ENCODE data around the gene PGC.

PGC gene

GRCh38 chr6:41693281-41694240, 53.6 kb downstream of the PGC start:
- no peak for DNase-seq

- DNase-seq, result no peak
Measured at GRCh38 chr6:41692730-41693129, 54.5 kb downstream of the PGC start.

- no peak for DNase-seq
Measured at GRCh38 chr6:41692080-41692675, 55.0 kb downstream of the PGC start.

DNA sequence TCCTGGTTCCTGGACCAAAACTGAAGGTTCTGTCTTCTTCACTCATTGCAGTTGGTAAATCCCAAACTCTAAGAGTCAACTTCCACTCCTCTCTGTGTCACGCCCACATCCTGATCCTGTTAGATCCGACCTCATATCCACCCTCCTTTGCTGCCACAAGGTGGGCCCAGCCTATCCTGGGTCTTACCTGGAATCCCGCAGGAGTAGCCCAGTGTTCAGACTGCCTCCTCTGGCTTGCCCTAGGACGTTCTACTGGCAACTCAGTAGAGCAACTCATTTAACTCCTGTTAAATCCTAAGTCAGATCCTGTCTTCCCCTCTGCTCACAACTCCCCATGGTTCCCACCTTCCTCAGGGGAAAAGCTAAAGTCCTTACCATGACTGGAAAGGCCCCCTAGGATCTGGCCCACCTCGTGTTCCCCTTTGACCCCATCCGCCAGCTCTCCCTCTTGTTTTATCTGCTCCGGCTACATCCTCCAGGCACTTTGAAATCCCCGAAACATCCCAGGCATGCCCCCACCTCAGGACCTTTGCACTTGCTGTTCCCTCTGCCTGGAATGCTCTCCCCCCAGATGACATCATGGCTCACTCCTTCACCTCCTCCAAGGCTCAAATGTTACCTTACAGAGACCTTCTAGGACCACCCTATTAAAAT, 55.6 kb downstream of the PGC start:
- DNase-seq, result no peak

GRCh38 chr6:41690541-41691330, 56.5 kb downstream of the PGC start:
- DNase-seq, result no peak

- no peak for DNase-seq
Measured at GRCh38 chr6:41689171-41690008, 57.8 kb downstream of the PGC start.

DNA sequence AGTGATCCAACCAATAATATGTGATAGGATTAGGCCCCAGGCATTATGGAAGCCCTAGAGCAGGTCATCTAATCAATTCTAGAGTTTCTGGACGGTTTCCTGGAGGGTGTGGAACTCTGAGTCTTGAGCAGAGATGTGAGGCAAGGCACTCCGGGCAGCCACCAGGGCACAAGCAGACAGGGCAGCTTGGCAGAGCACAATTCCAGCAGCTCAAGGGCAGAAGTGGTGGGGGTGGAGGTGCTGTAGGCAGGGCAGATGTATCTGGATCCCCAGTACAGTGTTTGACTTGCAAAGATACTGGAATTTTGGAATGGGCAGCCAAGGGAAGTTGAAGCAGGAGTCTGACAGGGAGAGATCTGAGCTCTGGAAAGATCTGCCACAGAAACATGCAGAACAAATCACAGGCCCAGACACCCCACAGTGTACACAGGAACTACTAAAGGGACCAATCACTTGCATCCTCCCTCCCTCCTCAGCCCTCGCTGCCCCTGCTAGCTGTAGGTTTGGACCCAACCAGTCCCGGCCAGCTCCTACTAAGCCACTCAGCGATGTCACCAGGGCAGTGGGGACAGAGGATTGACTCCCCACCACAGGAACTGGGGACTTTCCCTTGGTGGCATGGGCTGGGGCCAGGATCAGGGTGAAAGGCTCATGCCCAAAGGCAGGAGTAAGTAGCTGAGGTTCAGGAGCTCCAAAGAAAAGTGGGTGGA, 58.8 kb downstream of the PGC start:
- DNase-seq, result no peak

GRCh38 chr6:41687501-41688175, 59.6 kb downstream of the PGC start:
- DNase-seq, result no peak

All from CD4-positive, alpha-beta T cell treated with Interleukin-4 for 1 hour (primary cell).